ENCODE data around the gene C6orf136. TPM values are rescaled to one million over a fixed set of nuclear protein-coding genes. Genes with fewer than 3 reads are reported as not detected.

The C6orf136 gene
- total and polyA plus RNA-seq, 4 donors = 8.5 to 51.1 (median 23.7) TPM

GRCh38 chr6:30696432-30696831, 49.5 kb downstream of the C6orf136 start:
- Histone ChIP-seq H3K4me3 (ENCODE audit: low read depth, low read length) (no peak overlapping the region), H3K27ac (ENCODE audit: low read depth, low read length) (no peak overlapping the region), H3K9me3 (ENCODE audit: control insufficient read depth, insufficient read depth, low read length) (no peaks in the 10 kb centered on the region), H3K27me3 (ENCODE audit: control insufficient read depth, insufficient read depth, low read length) (no peaks in the 10 kb centered on the region), H3K4me1 (ENCODE audit: control insufficient read depth, insufficient read depth, low read length) (no peaks in the 10 kb centered on the region), H3K36me3 (ENCODE audit: control insufficient read depth, insufficient read depth, low read length) (peaks cover 16% of the 10 kb centered on the region)
- DNase-seq (ENCODE audit: low read depth in 4 of 6, low spot score in 6 of 6) = no peak
- WGBS (ENCODE audit: insufficient coverage) = 100% methylated on average over 3 of the region's 5 CpGs

GRCh38 chr6:30700340-30700739, 53.4 kb downstream of the C6orf136 start:
- H3K9me3 ChIP-seq (ENCODE audit: control insufficient read depth, insufficient read depth, low read length) = no peaks in the 10 kb centered on the region
- no peak overlapping the region for H3K27ac ChIP-seq (ENCODE audit: low read depth, low read length)
- no peak overlapping the region for H3K4me3 ChIP-seq (ENCODE audit: low read depth, low read length)
- H3K4me1 ChIP-seq (ENCODE audit: control insufficient read depth, insufficient read depth, low read length) = no peaks in the 10 kb centered on the region
- no peak for DNase-seq (ENCODE audit: low read depth in 4 of 6, low spot score in 6 of 6)
- WGBS (ENCODE audit: insufficient coverage) = 67% methylated on average over 2 of the region's 4 CpGs
- H3K36me3 ChIP-seq (ENCODE audit: control insufficient read depth, insufficient read depth, low read length) = peaks cover 48% of the 10 kb centered on the region
- H3K27me3 ChIP-seq (ENCODE audit: control insufficient read depth, insufficient read depth, low read length) = no peaks in the 10 kb centered on the region

Other genes starting within 250 kb of the C6orf136 start
- 100 to 1,000 TPM; 104 to 173 TPM for gene HLA-E, start 157.6 kb upstream of the C6orf136 start, total RNA-seq
- gene HLA-E, start 157.6 kb upstream of the C6orf136 start, polyA plus RNA-seq (ENCODE audit: insufficient read length in 2 of 2) = 10 to 100 TPM; 78.9 to 81.2 TPM
- gene GNL1, start 90.6 kb upstream of the C6orf136 start, total RNA-seq = 10 to 100 TPM; 40.3 to 72.0 TPM
- gene GNL1, start 90.6 kb upstream of the C6orf136 start, polyA plus RNA-seq (ENCODE audit: insufficient read length in 2 of 2) = 10 to 100 TPM; 82.7 to 97.1 TPM
- gene PRR3, start 89.8 kb upstream of the C6orf136 start, total RNA-seq = 10 to 100 TPM in 1 of 2 donors, 1 to 10 TPM in 1; 8.3 to 20.5 TPM
- 10 to 100 TPM; 39.1 to 46.0 TPM for gene PRR3, start 89.8 kb upstream of the C6orf136 start, polyA plus RNA-seq (ENCODE audit: insufficient read length in 2 of 2)
- gene ABCF1, start 75.7 kb upstream of the C6orf136 start, total RNA-seq = 10 to 100 TPM; 26.4 to 41.0 TPM
- 10 to 100 TPM; 59.5 to 60.6 TPM for gene ABCF1, start 75.7 kb upstream of the C6orf136 start, polyA plus RNA-seq (ENCODE audit: insufficient read length in 2 of 2)
- gene PPP1R10, start 29.9 kb upstream of the C6orf136 start, total RNA-seq = 10 to 100 TPM; 26.0 to 56.9 TPM
- 10 to 100 TPM; 45.2 to 46.6 TPM for gene PPP1R10, start 29.9 kb upstream of the C6orf136 start, polyA plus RNA-seq (ENCODE audit: insufficient read length in 2 of 2)
- gene MRPS18B, start 29.3 kb upstream of the C6orf136 start, total RNA-seq = 10 to 100 TPM; 40.5 to 61.9 TPM
- 10 to 100 TPM; 45.4 to 46.1 TPM for gene MRPS18B, start 29.3 kb upstream of the C6orf136 start, polyA plus RNA-seq (ENCODE audit: insufficient read length in 2 of 2)
- gene ATAT1, start 20.3 kb upstream of the C6orf136 start, total RNA-seq = 10 to 100 TPM; 18.7 to 27.2 TPM
- gene ATAT1, start 20.3 kb upstream of the C6orf136 start, polyA plus RNA-seq (ENCODE audit: insufficient read length in 2 of 2) = 100 to 1,000 TPM; 175 to 184 TPM
- 10 to 100 TPM; 17.9 to 29.7 TPM for gene DHX16, start 25.9 kb downstream of the C6orf136 start, total RNA-seq
- gene DHX16, start 25.9 kb downstream of the C6orf136 start, polyA plus RNA-seq (ENCODE audit: insufficient read length in 2 of 2) = 10 to 100 TPM; 30.9 to 35.2 TPM
- 10 to 100 TPM; 14.5 to 28.9 TPM for gene PPP1R18, start 39.5 kb downstream of the C6orf136 start, total RNA-seq
- 10 to 100 TPM; 46.7 to 49.3 TPM for gene PPP1R18, start 39.5 kb downstream of the C6orf136 start, polyA plus RNA-seq (ENCODE audit: insufficient read length in 2 of 2)
- gene NRM, start 43.9 kb downstream of the C6orf136 start, total RNA-seq = 1 to 10 TPM; 1.9 to 7.3 TPM
- gene NRM, start 43.9 kb downstream of the C6orf136 start, polyA plus RNA-seq (ENCODE audit: insufficient read length in 2 of 2) = 10 to 100 TPM; 19.8 to 23.6 TPM
- gene MDC1, start 70.1 kb downstream of the C6orf136 start, total RNA-seq = 10 to 100 TPM; 13.8 to 16.8 TPM
- gene MDC1, start 70.1 kb downstream of the C6orf136 start, polyA plus RNA-seq (ENCODE audit: insufficient read length in 2 of 2) = 10 to 100 TPM; 35.1 to 40.3 TPM
- gene TUBB, start 73.2 kb downstream of the C6orf136 start, total RNA-seq = 100 to 1,000 TPM; 483 to 700 TPM
- 1,000 to 10,000 TPM; 1,177 to 1,220 TPM for gene TUBB, start 73.2 kb downstream of the C6orf136 start, polyA plus RNA-seq (ENCODE audit: insufficient read length in 2 of 2)
- 100 to 1,000 TPM in 1 of 2 donors, 10 to 100 TPM in 1; 69.4 to 106 TPM for gene FLOT1, start 95.6 kb downstream of the C6orf136 start, total RNA-seq
- 100 to 1,000 TPM; 208 to 215 TPM for gene FLOT1, start 95.6 kb downstream of the C6orf136 start, polyA plus RNA-seq (ENCODE audit: insufficient read length in 2 of 2)
- 10 to 100 TPM in 1 of 2 donors, 1 to 10 TPM in 1; 6.8 to 23.9 TPM for gene IER3, start 97.4 kb downstream of the C6orf136 start, total RNA-seq
- gene IER3, start 97.4 kb downstream of the C6orf136 start, polyA plus RNA-seq (ENCODE audit: insufficient read length in 2 of 2) = 10 to 100 TPM in 1 of 2 donors, 1 to 10 TPM in 1; 9.0 to 11.1 TPM
- 100 to 1,000 TPM; 143 to 146 TPM for gene DDR1, start 237.4 kb downstream of the C6orf136 start, total RNA-seq
- 100 to 1,000 TPM; 426 to 452 TPM for gene DDR1, start 237.4 kb downstream of the C6orf136 start, polyA plus RNA-seq (ENCODE audit: insufficient read length in 2 of 2)